ENCODE data around the gene OR4C5. TPM values are rescaled to one million over a fixed set of nuclear protein-coding genes. Genes with fewer than 3 reads are reported as not detected.
"Not testable (repeated sequence)": the region's sequence is repeated elsewhere in the genome, so short reads cannot be mapped to it uniquely, and the experiment has no call there.

OR4C5 gene
- not detected for polyA plus RNA-seq (ENCODE audit: insufficient read depth in 1 of 5, insufficient read length in 5 of 5, low replicate concordance in 1 of 5)
- long read RNA-seq, donor 1, result 0 reads
- long read RNA-seq, donor 2, result 0 reads
- long read RNA-seq, donor 3, result 0 reads
- long read RNA-seq, donor 4, result 0 reads
- long read RNA-seq, donor 5, result 0 reads
- long read RNA-seq, donor 6, result 0 reads
- long read RNA-seq, donor 7, result 0 reads
- long read RNA-seq, donor 8, result 0 reads

DNA sequence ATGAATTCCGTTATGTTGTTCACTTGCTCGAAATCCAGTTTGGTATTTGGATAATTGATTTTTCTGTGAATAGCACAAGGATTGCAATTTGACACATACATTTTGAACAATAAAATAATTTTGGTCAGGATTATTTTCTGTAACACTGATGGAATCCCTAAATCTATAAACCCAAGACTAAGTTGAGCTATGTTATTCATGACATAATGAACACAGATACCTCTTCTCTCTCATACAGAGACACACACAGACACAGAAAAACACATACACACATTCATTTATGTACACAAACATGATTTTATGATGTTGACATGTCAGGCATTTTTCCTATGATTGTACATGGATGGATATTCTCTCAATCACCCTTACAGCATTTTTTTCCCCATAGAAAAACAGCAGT, at the start of gene OR4C5:
Gene OR4C5 (minus strand): TSS at position 101 of the 400 bp plus-strand sequence. CDS start 0 bp downstream, at position 101.
- DNase-seq, result no peak

DNA sequence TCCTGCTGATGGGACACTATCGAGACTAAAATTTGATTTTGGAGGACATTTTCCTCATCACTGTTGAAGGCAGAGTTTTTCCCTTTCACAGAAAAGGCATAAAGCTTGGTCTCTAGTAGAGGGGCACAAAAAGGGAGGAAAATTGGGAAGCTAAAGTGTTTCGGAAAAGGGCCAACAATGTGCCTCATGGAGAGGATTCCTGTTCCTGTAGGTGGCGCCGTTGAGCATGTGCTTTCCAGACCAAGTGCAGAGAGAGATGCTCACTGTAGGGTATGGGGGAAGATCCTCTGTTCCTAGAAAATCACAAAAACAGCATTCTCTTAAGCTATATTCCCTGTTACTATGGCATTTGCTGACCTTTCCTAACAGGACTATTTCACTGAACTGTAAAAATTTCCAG, 18.4 kb upstream of the OR4C5 start:
- DNase-seq, result no peak

DNA sequence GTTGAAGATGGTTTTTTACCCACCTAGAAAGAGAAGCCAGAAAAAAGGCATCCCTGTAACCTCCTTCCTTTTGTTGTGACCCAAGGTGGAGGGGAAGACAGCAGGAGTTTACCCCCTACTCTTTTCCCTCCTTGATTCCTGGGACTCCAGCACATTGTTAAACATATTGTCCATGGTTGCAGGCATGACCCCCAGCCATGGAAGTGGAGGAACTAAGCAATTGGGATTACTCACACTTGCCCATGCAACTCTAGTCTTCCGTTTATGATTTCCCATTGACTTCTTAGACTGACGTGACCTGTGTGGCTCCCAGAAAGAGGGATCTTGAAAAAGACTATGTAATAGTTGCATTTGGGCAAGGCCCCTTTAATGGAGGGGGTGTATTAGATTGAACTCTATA, 17.9 kb upstream of the OR4C5 start:
- not testable (repeated sequence) for DNase-seq

DNA sequence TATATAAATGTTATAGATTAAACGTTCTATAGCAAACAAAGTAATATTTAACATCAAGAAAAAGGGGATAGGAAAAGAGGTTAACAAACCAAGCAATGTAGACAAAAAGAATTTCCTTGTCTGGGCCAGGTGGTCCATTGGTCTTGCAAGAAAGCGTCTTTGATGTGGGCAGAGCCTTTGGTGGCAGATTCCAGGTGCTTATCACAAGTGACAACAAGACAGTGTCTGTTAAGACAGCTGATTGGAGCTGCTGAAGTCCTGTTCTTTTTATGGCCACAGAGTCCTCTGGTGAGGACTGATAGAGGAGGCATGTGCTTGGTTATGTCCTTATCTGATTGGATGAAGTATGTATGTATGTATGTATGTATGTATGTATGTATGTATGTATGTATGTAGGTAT, 5.0 kb downstream of the OR4C5 start:
- DNase-seq, result not testable (repeated sequence)

DNA sequence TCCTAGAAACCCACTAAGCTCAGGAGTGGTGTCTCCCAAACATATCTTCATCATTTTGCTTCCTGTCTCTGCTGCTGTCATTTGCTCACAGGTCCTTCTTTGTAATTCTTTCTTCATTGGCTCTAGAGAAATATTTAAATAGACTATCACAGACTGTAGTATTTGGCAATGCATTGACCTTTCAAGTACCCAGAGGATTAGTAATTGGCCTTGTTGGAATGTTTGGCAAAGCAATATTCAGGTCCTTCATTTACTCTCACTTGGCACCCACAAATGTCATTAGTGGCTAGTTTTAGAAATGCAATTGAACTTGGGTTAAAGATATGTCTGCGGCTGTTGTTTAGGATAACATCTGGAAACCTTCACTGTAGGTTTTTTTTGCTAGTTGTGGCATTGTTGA, 11.6 kb downstream of the OR4C5 start:
- DNase-seq, result no peak

DNA sequence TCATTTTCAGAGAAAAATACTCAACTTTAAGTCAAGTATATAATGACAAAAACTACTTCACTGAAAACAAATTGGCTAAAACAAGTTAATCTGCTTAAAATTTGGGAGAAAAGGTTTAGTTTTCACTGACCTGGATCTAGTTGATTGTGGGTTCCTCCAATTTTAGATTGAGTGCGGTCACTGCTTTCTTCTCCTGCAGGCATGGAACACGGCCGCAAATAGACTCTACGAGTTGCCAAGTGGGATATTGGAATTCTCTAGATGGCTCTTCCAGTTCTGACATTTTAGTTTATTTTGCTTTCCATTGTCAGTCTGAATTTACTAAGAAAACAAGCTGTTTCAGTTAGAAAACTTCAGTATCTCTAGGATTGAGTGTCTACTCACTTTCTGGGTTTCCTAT, 12.3 kb downstream of the OR4C5 start:
- DNase-seq, result no peak

DNA sequence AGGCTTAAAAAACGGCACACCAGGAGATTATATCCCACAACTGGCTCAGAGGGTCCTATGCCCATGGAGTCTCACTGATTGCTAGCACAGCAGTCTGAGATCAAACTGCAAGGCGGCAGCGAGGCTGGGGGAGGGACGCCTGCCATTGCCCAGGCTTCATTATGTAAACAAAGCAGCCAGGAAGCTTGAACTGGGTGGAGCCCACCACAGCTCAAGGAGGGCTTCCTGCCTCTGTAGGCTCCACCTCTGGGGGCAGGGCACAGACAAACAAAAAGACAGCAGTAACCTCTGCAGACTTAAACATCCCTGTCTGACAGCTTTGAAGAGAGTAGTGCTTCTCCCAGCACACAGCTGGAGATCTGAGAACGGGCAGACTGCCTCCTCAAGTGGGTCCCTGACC, 20.0 kb downstream of the OR4C5 start:
- DNase-seq, result not testable (repeated sequence)

DNA sequence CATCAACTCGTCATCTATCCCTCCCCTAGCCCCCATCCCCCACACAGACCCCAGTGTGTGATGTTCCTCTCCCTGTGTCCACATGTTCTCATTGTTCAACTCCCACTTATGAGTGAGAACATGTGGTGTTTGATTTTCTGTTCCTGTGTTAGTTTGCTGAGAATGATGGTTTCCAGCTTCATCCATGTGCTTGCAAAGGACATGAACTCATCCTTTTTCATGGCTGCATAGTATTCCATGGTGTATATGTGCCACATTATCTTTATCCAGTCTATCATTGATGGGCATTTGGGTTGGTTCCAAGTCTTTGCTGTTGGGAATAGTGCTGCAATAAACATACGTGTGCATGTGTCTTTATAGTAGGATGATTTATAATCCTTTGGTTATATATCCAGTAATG, 23.8 kb downstream of the OR4C5 start:
- DNase-seq, result not testable (repeated sequence)

DNA sequence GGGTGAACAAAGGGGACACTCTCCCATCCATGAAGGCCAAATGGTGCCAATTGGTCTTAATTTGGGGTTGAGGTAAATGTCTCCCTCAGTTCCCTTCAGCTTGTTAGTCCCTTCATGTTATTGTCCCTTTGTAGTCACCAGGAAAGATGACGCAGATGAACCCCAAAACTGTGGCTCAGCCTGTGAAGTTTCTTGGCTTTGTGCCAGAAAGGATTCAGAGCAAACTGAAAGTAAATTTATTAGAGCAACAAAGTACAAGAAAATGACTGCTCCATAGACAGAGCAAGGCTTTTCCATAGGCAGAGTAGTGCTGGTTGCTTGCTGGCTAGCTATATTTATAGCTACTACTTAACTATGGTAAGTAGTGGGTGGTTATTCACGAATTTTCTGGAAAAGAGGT, 24.8 kb downstream of the OR4C5 start:
- no peak for DNase-seq

DNA sequence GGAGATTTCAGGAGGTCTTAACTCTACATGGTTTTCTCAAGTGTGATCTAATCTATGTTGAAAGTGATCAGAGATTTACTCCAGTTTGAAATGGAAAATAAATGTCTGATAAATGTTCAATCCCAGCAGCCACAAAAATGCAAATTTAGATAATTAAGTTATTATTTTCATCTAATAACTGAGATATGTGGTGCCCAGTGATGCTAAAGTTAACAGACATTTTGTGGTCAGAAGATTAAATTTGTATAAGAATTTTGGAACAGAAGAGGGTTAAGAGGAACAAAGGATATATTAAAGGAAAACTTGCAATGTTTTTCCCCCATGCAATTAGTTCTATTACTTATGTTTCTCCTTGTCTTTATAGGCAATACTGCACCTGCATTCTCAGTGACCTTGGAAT, 41.6 kb downstream of the OR4C5 start, which contains the start of gene OR4C3:
Gene OR4C3 (plus strand): TSS at position 301 of the 400 bp plus-strand sequence. CDS start 102 bp downstream, outside the sequence.
- not testable (repeated sequence) for DNase-seq

DNA sequence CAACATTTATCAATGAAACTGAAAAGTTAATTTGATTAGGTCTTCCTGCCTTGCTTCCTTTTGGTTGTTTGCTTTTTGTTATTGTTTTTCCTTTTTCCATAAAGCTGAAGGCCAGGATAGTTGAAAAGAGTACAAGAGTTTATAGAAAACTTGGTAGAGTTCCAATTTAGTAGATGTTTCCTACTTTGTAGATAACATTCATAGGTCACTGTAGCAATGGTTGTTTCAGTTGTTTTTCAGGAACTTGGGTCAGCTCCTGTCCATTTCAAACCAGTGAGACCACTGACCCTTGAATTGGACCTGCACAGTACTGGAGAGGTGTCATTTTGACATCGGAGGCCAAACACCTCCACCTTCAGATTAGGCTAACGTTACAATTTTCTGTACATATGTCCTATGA, 46.5 kb downstream of the OR4C5 start:
- DNase-seq, result not testable (repeated sequence)

Other genes with a start within 250 kb of the OR4C5 start
- not detected for gene OR4B1, start 149.7 kb downstream of the OR4C5 start, polyA plus RNA-seq (ENCODE audit: insufficient read depth in 1 of 5, insufficient read length in 5 of 5, low replicate concordance in 1 of 5)
- not detected for gene OR4X2, start 121.4 kb downstream of the OR4C5 start, polyA plus RNA-seq (ENCODE audit: insufficient read depth in 1 of 5, insufficient read length in 5 of 5, low replicate concordance in 1 of 5)
- not detected for gene OR4X1, start 102.6 kb downstream of the OR4C5 start, polyA plus RNA-seq (ENCODE audit: insufficient read depth in 1 of 5, insufficient read length in 5 of 5, low replicate concordance in 1 of 5)
- not detected for gene OR4S1, start 60.2 kb downstream of the OR4C5 start, polyA plus RNA-seq (ENCODE audit: insufficient read depth in 1 of 5, insufficient read length in 5 of 5, low replicate concordance in 1 of 5)
- gene OR4C3, start 41.5 kb downstream of the OR4C5 start, polyA plus RNA-seq (ENCODE audit: insufficient read depth in 1 of 5, insufficient read length in 5 of 5, low replicate concordance in 1 of 5), result not detected
- gene OR4A47, start 122.3 kb upstream of the OR4C5 start, polyA plus RNA-seq (ENCODE audit: insufficient read depth in 1 of 5, insufficient read length in 5 of 5, low replicate concordance in 1 of 5), result not detected

All from right lung (tissue), 10 donors.